ENCODE measurements around the gene ROGDI. TPM values are rescaled to one million over a fixed set of nuclear protein-coding genes. Genes with fewer than 3 reads are reported as not detected.
A peak's percentile ranks its signal among the peaks of the same experiment; 100 is the strongest.

ROGDI gene
- total and polyA plus RNA-seq, 10 of the 15 experiments (the other 5 are each of a cell fraction or from before 2014, with no cell fraction given) = 0.40 to 23.5 (median 12.3) TPM

DNA sequence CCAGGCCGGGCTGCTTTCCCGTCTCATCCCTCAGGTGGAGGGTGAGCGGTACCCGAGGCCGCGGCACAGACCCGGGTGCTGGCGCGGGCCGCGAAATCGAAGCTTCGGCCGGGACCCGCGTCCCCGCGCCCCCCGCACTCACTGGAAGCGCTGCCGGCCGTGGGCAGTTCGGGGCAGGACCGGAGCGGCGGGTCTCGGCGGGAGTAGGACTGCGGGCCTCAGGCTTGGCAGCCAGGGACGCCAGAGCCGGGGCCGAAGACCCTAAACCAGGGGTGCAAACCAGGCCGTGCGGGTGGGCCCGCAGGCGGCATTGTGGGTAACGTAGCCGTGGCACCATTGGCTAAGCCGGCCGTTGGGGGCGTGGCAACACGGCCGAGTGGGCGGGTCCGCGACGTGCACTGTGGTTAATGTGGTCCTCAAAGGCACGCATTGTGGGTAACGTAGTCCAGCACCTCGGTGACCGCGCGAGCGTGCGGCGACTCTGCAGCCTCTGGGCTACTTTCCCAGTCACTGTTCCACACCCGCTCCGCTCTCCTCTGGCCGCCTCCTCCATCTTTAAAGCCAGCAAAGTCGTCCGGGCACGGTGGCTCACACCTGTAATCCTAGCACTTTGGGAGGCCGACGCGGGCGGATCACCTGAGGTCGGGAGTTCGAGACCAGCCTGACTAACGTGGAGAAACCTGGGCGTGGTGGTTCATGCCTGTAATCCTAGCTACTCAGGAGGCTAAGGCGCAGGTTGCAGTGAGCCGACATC is 35.4 kb downstream of the ROGDI start, which contains the start of gene ZNF500 (continued):
- TF ChIP-seq, protein P1, sequence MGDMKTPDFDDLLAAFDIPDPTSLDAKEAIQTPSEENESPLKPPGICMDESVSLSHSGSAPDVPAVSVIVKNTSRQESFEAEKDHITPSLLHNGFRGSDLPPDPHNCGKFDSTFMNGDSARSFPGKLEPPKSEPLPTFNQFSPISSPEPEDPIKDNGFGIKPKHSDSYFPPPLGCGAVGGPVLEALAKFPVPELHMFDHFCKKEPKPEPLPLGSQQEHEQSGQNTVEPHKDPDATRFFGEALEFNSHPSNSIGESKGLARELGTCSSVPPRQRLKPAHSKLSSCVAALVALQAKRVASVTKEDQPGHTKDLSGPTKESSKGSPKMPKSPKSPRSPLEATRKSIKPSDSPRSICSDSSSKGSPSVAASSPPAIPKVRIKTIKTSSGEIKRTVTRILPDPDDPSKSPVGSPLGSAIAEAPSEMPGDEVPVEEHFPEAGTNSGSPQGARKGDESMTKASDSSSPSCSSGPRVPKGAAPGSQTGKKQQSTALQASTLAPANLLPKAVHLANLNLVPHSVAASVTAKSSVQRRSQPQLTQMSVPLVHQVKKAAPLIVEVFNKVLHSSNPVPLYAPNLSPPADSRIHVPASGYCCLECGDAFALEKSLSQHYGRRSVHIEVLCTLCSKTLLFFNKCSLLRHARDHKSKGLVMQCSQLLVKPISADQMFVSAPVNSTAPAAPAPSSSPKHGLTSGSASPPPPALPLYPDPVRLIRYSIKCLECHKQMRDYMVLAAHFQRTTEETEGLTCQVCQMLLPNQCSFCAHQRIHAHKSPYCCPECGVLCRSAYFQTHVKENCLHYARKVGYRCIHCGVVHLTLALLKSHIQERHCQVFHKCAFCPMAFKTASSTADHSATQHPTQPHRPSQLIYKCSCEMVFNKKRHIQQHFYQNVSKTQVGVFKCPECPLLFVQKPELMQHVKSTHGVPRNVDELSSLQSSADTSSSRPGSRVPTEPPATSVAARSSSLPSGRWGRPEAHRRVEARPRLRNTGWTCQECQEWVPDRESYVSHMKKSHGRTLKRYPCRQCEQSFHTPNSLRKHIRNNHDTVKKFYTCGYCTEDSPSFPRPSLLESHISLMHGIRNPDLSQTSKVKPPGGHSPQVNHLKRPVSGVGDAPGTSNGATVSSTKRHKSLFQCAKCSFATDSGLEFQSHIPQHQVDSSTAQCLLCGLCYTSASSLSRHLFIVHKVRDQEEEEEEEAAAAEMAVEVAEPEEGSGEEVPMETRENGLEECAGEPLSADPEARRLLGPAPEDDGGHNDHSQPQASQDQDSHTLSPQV (IDR thresholded peaks at IDR 0.05) = no peak
- TF ChIP-seq RB1 (IDR thresholded peaks at IDR 0.05; ENCODE audit: borderline replicate concordance) (no peak; the same call in 1 of the 2 replicates), FOS (IDR thresholded peaks at IDR 0.05; ENCODE audit: borderline replicate concordance, extremely low read depth, insufficient read length) (no peak), ESRRA (IDR thresholded peaks at IDR 0.05; ENCODE audit: low read length) (no peak), NR2F1 (conservative IDR thresholded peaks at IDR 0.05) (peak; percentile 57), TBL1XR1 (IDR thresholded peaks at IDR 0.05; ENCODE audit: low read depth, low read length) (no peak), HCFC1 (IDR thresholded peaks at IDR 0.05; ENCODE audit: low read length) (peak; percentile 92), POLR2AphosphoS5 (IDR thresholded peaks at IDR 0.05; ENCODE audit: low read length) (peak; percentile 48; the same call in 1 of the 2 replicates), EED (IDR thresholded peaks at IDR 0.05; ENCODE audit: low read depth) (0 out of 2 replicates have a peak, but pooled peaks have one; percentile 37), MXI1 (IDR thresholded peaks at IDR 0.05; ENCODE audit: low read depth, low read length) (peak; percentile 85), CREM (IDR thresholded peaks at IDR 0.05; ENCODE audit: low read depth) (peak; percentile 91), STAT1 (conservative IDR thresholded peaks at IDR 0.05) (no peak), HDGF (IDR thresholded peaks at IDR 0.05) (peak; percentile 90), RBBP5 (conservative IDR thresholded peaks at IDR 0.05) (no peak), ATF7 (IDR thresholded peaks at IDR 0.05; ENCODE audit: low read depth) (peak; percentile 36; the same call in 1 of the 2 replicates), RELA (IDR thresholded peaks at IDR 0.05; ENCODE audit: borderline replicate concordance, partially characterized antibody) (peak; percentile 27)
- TF ChIP-seq, protein P2, sequence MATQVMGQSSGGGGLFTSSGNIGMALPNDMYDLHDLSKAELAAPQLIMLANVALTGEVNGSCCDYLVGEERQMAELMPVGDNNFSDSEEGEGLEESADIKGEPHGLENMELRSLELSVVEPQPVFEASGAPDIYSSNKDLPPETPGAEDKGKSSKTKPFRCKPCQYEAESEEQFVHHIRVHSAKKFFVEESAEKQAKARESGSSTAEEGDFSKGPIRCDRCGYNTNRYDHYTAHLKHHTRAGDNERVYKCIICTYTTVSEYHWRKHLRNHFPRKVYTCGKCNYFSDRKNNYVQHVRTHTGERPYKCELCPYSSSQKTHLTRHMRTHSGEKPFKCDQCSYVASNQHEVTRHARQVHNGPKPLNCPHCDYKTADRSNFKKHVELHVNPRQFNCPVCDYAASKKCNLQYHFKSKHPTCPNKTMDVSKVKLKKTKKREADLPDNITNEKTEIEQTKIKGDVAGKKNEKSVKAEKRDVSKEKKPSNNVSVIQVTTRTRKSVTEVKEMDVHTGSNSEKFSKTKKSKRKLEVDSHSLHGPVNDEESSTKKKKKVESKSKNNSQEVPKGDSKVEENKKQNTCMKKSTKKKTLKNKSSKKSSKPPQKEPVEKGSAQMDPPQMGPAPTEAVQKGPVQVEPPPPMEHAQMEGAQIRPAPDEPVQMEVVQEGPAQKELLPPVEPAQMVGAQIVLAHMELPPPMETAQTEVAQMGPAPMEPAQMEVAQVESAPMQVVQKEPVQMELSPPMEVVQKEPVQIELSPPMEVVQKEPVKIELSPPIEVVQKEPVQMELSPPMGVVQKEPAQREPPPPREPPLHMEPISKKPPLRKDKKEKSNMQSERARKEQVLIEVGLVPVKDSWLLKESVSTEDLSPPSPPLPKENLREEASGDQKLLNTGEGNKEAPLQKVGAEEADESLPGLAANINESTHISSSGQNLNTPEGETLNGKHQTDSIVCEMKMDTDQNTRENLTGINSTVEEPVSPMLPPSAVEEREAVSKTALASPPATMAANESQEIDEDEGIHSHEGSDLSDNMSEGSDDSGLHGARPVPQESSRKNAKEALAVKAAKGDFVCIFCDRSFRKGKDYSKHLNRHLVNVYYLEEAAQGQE (IDR thresholded peaks at IDR 0.05; ENCODE audit: low read depth, low read length) = no peak
- TF ChIP-seq, protein P3, sequence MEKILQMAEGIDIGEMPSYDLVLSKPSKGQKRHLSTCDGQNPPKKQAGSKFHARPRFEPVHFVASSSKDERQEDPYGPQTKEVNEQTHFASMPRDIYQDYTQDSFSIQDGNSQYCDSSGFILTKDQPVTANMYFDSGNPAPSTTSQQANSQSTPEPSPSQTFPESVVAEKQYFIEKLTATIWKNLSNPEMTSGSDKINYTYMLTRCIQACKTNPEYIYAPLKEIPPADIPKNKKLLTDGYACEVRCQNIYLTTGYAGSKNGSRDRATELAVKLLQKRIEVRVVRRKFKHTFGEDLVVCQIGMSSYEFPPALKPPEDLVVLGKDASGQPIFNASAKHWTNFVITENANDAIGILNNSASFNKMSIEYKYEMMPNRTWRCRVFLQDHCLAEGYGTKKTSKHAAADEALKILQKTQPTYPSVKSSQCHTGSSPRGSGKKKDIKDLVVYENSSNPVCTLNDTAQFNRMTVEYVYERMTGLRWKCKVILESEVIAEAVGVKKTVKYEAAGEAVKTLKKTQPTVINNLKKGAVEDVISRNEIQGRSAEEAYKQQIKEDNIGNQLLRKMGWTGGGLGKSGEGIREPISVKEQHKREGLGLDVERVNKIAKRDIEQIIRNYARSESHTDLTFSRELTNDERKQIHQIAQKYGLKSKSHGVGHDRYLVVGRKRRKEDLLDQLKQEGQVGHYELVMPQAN (conservative IDR thresholded peaks at IDR 0.05) = 0 out of 2 replicates have a peak, but pooled peaks have one; percentile 56
